HG03066 (cell line): Measurements from ENCODE around the gene SLCO4A1.

ENCODE experiments used
- ATAC-seq: cut with Tn5 transposase; IDR thresholded peaks from one replicate; pipeline ENCODE4 v1.9.1; 2021; ENCODE audit warnings: low read depth; ENCODE audit not compliant: unreplicated experiment

SLCO4A1 gene

GRCh38 chr20:62636446-62636845 is 5.9 kb upstream of the SLCO4A1 start:
- no peak for ATAC-seq

GRCh38 chr20:62637110-62637509 is 5.2 kb upstream of the SLCO4A1 start:
- no peak for ATAC-seq

DNA sequence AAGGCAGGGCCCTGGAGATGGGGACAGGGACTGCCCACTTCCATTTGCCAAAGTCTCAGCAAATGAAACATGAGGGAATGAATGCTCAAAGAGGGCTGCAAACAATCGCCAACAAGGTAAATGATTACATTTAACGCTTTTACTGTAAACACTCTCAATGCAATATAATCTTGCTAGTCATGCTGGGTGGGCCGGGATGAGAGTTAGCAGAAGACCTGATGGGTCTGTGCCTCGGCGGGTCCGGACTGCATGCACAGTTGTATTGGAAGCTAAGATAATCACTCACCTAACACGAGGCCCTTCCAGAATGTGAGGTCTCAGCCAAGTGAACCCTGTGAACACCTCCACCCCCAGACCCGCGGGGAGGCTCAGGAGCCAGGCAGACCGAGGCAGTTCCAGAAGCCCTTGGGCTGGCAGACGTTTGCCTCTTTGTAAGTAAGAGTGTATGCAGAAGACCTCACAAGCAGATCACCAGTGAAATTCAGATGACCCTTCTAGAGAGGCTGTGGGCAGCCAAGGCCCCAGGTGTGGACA is 4.7 kb upstream of the SLCO4A1 start:
- no peak for ATAC-seq

GRCh38 chr20:62638055-62638570 is 4.2 kb upstream of the SLCO4A1 start:
- no peak for ATAC-seq

- ATAC-seq = no peak
These were observed 3.5 kb upstream of the SLCO4A1 start for GRCh38 chr20:62638679-62639406.

GRCh38 chr20:62639765-62640164 is 2.5 kb upstream of the SLCO4A1 start:
- no peak for ATAC-seq

- no peak for ATAC-seq
These were observed 1.4 kb upstream of the SLCO4A1 start for GRCh38 chr20:62640870-62641269.

DNA sequence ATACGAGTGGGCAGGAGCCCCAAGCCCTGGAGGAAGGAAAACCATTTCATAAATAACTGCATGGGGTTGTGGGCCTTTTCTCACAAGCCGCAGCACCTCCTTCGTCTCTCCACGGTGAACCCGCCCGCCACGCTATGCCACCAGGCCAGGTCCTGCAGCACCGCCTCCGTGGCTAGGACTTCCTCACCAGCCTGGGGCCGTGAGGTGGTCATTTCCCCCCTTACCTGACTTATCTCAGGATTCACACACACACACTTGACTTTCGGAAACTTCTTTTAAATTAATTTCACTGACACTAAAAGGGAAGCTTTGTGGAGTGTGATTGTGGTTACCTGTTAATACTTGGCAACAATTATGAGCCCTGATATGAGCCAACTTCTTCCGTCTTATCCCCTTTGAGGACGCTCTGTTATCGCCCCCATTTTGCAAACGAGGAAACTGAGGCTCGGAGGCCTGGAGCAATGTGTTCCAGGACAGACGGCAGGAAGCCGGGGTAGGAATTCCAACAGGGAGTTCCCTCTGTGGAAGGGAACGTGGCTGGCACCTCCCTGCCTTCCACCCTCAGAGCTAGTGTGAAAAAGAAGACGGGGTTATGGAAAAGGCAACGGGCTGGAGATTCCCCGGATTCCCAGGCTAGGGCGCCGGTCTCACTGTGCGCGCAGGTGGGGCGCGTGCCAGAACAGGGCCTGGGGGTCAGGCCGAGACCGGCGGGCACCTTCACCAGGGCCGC is 817 bp upstream of the SLCO4A1 start:
- no peak for ATAC-seq

DNA sequence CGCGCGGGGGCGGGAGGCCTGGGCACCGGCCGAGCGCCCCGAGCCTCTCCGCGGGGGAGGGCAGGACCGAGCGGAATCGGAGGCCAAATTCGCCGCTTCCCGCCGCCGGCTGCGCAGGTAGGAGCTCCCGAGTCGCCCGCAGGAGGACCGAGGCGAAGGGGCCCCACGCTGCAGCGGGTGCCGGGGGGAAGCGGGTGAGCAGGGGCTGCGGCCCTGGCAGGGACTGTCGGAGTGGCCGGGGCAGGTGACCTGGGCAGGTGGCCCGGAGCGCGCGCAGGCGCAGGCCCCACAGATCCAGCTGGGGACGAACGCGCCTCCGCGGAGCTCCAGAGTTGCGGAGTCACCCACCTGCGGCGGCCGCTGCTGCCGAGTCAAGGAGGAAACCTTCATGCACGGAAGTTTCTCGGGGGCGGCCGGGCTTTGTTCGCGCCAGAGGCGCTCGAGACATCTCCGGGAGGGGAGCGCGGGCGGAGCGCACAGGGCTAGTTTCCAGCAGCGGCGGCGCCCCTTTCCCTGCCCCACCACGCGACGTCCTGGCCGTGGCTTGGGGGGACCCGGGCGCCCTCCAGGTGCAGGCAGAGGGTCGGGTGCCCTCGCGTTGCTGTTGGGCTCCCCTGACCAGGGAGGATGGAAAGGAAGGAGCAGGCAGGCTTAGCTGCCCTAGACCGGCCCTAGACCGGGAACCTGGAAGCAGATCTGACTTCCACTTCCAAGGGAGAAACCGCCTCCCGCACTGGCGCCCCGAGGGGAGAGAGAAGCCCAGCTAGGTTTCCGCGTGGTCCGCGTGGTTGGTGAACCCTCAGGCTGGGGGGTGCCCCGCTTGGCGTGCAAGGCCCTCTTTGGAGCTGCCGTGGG is 590 bp downstream of the SLCO4A1 start:
- peak; percentile 31 for ATAC-seq

- ATAC-seq = no peak
These were observed 1.3 kb downstream of the SLCO4A1 start for GRCh38 chr20:62643521-62644043.

GRCh38 chr20:62644044-62644795 is 1.9 kb downstream of the SLCO4A1 start:
- ATAC-seq = no peak

DNA sequence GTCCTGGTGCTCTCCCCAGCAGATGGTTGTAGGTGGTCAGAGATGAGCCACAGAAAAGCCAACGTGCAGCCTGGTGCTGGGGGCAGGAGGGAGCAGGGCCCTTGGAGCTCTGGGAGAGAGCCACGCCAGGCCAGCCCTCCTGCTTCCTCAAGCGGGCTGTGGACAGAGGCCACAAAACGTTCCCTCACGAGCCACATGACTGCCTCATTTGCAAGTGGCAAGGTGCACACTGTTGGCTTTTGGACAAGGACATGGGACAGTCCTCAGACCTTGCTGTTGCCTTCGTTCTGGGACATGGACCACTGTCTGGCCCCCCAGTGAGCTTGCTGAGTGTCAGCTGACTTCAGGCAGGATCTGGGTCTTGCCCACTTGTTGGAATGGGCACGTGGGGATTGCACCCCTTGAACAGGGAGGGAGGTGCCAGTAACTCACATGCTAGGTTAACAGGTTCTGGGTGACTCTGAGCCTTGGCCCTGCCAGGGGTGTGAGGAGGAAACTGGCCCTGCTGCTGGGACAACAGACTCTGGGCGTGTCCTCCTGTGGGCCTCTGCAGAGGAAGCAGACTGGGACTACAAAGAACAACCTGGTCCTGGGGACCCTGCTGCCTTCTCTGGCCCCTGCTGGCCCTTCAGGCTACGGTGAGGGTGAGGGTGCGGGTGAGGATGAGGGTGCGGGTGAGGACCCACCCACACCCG is 2.6 kb downstream of the SLCO4A1 start:
- no peak for ATAC-seq

- ATAC-seq = no peak
These were observed 3.3 kb downstream of the SLCO4A1 start for GRCh38 chr20:62645613-62646012.

- ATAC-seq = no peak
These were observed 4.7 kb downstream of the SLCO4A1 start for GRCh38 chr20:62646851-62647520.

DNA sequence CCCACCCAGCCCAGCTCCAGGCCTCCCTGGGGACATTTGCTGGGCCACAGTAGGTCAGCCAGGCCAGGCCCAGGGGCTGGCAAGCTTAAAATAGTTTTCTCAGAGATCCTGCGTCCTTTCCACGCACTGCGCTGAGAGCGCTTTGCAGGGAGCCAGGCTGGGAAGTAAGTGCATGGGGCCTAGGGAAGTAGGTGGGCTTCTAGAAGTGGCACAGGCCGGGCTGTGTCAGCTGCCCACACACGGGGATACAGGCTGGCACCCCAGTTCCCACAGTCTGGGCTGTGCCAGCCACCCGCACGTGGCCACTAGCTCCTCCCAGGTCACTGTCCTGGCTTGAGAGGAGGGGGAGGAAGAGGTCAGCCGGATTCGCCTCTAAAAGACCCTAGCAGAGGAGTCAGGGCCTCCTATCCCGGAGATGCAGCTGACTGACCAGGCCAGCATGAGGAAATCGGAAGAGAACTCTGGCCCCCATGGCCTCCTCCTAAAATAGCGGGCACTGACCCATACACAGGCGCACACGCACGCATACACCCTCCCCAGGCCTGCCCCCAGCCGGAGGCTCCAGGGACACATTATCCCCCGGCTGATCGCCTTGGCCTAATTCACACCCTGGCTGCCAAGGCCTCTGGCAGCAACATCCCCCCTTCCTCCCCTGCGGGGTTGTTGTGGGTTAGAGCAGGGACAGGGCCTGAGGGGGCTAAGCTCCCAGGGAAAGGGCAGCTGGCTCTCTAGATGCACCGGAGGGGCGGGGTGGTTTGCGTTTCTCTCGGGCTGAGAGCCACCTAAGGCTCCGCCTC is 5.4 kb downstream of the SLCO4A1 start:
- no peak for ATAC-seq

GRCh38 chr20:62648318-62648995 is 6.2 kb downstream of the SLCO4A1 start:
- ATAC-seq = no peak

DNA sequence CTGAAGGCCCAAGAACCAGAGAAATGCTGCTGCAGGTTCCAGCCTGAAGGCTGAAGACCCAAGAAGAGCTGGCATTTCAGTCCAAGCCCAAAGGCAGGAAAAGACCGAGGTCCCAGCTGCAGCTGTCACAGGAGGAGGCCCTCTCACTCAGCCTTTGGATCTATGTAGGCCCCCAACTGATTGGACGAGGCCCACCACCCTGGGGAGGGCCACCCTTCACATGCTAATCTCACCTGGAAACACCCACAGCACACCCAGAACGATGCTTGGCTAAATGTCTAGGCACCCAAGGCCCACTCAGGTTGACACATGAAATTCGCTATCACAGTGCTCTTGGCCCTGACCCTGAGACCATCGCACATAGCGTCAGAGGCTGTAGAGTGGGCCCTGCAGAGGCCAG is 6.8 kb downstream of the SLCO4A1 start:
- ATAC-seq = no peak
